Measurements from ENCODE around the gene CDC42EP1.
A peak's percentile ranks its signal among the peaks of the same experiment; 100 is the strongest.
"Not testable (repeated sequence)": the region's sequence is repeated elsewhere in the genome, so short reads cannot be mapped to it uniquely, and the experiment has no call there.

The CDC42EP1 gene

DNA sequence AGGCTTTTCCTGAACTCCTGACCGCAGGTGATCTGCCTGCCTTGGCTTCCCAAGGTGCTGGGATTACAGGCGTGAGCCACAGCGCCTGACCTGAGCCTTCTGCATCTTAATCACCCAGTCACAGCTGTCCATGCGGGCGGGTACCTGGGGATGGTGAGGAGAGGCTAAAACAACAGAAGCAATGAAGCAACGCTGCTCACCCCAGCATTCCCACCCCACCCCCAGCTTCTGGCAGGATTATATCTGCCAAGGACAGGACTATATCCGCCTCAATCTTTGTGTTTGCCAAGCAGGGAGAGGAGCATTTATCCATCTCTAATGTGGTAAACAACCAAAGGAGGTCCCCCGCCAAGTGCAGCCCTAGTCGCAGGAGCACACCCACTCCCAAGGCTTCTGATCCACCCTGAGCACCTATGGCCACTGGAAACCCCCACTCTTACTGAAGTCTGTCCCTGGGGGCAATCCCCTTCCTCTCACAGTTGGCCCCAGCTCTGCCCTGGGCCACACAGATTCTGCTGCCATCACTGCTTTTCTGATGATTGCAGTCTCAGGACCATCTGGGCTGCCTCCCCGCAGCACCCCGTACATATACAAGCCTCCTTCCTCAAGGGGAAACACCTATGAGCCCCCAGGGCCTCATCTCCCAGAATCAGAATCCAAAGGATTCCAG is 28.4 kb downstream of the CDC42EP1 start:
- no peak for DNase-seq

DNA sequence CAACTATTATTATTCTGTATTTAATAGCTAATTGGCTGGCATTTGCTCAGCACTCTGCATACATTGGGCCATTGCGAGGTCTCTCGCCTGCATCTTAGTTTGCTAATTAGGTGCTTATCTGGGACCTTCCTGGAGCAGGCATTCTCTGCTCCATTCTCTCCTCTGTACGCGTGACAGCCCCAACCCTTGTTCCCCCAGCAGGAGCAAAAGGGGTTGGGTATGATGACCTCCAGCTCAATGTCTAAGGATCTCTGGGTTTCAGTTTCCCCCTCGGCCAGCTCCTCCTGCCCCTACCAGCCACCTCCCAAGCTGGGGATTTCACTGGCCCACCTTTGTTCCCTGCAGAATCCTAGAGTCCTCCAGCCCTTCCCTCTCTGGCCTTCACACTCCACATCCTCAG is 29.4 kb downstream of the CDC42EP1 start:
- no peak for DNase-seq

DNA sequence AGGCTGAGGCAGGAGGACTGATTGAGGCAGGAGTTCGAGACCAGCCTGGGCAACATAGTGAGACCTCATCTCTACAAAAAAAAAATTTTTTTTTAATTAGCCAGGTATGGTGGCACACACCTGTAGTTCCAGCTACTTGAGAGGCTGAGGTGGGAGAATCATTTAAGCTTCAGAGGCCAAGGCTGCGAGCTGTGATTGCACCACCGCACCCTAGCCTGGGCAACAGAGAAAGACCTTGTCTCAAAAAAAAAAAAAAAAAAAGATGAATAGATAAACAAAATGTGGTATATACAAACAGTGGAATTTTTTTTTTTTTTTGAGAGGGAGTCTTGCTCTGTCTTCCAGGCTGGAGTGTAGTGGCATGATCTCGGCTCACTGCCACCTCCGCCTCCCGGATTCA is 30.8 kb downstream of the CDC42EP1 start:
- not testable (repeated sequence) for DNase-seq

DNA sequence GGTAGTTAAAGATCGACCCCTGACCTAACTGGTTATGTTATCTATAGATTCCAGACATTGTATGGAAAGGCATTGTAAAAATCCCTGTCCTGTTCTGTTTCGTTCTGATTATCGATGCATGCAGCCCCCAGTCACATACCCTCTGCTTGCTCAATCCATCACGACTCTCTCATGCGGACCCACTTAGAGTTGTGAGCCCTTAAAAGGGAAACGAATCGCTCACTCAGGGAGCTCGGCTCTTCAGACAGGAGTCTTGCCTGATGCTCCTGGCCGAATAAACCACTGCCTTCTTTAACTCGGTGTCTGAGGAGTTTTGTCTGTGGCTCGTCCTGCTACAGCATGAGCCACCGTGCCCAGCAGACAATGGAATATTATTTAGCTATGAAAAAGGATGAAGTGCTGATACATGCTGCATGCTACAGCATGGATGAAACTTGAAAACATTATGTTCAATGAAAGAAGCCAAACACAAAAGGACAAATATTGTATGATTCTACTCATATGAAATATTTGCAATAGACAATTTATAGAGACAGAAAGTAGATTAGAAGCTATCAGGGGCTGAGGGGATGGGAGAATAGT is 31.6 kb downstream of the CDC42EP1 start:
- DNase-seq: no peak

DNA sequence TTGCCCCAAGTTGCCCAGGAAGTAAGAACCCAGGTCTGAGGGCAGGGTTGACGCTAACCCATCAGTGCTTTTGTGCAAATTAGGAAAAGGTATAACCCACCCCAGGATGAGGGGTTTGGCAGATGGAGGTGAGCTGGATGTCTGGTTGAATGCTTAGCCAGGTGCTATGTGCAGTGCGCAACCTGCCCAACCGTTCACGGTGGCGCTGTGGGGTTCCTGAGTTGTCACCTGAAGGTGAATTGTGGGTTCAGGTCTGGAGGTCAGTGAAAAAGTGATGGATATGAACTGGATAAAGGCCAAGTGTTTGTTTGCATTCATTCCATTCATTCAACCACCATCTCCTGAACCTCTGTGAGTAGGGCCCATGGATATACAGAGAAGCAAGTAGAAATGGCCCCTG is 34.0 kb downstream of the CDC42EP1 start:
- no peak for DNase-seq

DNA sequence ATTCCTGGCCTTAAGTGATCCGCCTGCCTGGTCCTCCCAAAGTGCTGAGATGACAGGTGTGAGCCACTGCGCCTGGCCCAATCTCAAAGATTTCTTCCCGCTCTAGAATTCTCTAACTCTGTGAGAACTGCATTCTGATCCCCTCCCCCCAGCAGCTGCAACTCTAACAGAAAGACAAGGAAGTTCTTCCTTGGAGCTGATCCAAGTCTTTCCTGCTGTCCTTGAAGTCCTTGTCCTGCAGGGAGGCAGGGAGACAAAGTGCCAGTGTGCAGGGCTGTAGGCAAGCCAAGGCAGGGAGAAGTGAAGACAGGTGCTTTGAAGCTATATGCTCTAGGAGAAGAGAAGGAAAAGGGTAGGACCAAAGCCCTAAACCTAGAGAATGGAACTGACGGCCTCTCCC is 38.9 kb downstream of the CDC42EP1 start:
- no peak for DNase-seq

DNA sequence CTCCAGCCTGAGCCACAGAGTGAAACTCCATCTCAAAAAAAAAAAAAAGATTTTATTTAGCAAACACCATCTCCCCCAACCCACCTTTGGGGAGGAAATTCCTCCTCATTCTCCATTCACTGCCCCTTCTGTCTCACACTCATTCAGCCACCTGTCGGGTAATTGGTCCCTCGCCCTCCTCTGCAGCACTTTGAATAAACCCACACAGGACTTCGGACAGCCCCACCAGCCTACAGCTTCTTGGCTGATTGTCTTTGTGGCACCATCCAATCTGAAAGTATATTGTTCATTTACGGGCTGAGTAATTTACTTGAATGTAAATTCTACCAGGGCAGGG is 40.9 kb downstream of the CDC42EP1 start:
- no peak for DNase-seq

DNA sequence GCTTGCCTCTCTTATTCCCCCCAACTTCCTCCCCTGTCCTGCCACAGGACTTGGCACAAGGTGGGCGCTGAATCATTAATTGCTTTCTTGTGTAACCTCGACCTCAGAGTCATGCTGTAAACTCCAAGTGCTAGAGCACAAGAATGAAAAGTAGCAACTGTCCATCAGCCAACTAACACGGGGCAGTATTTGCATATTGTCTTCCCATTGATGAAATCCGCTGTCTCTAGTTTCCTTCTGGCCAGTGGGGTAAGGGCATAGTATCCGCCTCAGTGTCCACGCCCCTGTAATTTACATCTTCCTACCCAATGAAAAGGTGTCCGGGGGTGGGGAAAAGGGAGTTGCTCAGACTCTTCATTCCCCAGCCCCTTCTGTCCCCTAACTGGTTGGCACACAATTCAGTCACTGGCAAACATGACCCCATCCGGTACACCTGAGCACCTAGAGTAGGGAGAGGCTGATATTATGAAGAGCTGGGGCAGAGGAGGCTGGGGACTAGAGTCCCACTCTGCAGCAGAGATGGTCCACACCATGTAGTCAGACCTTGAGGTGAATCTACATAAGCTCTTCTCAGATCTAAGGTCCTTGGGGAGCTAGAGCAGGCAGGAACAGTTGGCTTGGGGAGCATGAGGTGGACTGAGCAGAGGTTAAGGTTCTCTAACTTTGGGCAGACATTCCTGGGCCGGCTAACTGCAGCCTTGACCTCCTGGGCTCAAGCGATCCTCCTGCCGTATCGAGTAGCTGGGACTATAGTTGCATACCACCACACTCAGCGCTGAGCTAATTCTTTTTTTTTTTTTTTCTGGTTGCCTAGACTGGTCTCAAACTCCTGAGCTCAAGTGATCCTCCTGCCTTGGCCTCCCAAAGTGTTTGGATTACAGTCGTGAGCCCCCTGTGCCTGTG is 41.5 kb downstream of the CDC42EP1 start:
- no peak for DNase-seq

DNA sequence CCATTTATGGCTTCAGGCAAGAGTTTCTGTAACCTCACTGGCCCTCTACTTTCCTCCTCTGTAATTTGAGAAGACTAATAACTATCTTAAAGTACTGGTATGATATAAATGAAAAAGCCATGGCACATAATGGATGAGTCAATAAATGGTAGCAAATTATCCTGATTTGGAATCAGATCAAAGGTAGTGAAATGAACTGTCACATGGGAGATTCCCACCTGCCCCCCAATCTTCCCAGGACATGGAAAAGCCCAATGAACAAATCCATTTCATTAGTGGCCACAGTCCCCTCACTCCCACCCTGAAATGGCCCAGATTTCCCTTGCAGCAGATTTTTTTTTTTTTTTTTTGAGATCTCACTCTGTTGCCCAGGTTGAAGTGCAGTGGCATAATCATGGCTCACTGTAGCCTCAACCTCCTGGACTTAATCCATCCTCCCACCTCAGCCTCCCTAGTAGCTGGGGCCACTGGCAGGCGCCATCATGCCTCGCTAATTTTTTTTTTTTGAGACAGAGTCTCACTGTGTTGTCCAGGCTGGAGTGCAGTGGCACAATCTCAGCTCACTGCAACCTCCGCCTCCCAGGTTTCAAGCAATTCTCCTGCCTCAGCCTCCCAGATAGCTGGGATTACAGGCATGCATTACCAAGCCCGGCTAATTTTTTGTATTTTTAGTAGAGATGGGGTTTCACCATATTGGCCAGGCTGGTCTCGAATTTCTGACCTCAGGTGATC is 42.4 kb downstream of the CDC42EP1 start:
- DNase-seq: not testable (repeated sequence)

DNA sequence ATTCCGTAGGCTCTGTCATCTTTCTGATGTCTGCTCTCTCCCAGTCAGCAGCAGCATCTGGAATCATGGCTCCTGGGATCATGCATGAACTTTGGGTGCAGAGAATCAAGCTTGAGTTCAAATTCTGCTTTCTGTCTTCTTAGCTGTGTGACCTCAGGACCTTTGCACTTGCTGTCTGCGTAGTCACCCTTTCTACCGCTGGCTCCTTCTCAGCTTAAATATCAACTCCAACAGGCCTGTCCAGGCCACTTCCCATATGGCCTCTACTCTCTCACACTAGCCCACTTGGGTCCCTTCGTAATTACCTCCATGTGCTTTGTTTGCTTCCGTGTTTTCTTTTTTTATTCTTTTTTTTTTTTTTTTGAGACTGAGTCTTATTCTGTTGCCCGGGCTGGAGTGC is 43.8 kb downstream of the CDC42EP1 start:
- no peak for DNase-seq

DNA sequence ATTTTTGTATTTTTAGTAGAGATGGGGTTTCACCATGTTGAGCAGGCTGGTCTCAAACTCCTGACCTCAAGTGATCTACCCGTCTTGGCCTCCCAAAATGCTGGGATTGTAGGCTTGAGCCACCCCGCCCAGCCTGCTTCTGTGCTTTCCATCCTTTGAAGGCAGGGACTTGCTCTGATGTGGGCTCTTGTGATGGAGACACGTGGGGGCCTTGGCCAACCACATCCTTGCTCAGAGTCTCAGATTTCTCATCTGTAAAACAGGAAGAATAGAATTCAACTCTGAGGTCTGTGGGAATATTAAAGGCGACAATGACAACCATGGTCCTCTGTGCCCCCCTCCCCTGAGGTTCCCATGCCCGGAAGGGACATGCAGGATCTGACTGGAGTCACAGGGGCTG is 44.6 kb downstream of the CDC42EP1 start:
- DNase-seq: no peak

DNA sequence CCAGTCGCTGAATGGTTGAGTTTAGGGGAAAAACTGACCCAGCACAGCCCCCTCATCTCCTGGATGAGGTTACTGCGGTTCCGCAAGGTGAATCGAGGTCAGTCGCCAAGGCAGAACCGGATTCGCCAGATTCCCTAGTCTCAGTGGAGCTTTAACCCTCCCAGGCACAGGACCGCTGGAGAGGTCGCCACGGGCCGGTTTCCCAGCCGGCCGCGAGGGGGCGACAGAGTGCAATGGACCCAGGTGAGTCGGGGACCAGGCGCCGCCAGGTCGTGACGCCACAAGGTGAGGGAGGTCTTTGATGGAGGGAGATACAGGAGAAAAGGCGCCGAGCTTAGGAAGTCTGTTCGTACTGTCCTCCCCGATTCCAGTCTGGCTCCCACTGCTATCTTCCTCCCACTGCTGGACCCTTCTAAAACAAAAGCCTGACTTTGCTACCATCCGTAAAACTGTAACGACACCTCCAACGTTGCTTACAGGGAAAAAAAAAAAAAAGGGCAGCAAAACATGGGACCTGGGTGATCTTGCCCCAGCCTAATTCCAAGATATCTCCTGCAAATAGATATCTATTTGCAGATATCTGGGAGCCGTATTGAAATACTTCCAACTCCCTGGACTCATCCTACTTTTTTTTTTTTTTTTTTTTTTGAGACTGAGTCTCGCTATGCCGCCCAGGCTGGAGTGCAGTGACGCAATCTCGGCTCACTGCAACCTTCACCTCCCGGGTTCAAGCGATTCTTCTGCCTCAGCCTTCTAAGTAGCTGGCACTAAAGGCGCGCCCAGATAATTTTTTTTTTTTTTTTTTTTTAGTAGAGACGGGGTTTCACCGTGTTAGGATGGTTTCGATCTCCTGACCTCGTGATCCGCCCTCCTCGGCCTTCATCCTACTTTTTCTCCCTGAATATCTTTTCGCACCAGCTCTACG is 47.0 kb downstream of the CDC42EP1 start:
- DNase-seq: peak; percentile 39

DNA sequence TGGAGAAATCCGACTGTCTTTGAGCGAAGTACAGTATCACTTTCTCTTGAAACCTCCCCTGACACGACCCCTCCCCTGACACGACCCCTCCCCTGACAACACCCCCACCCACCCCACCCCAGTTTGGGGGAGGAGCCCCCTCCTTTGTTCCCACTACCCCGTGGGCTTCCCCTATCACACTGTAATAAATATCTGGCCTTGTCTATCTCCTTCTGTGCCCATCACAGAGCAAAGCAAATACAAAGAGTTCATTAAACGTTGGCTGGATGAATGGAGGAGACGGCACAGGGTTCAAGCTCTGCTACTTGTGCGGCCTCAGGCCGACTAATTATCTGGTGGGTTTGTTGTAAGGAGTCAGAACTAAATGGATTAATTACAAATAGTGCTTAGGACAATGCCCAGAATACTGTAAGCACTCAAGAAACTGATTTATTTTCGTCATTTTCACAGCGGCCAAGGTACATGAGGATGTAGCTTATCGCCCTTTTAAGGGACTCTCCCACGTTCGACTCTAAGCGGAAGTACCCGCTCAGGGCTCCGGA is 47.7 kb downstream of the CDC42EP1 start:
- no peak for DNase-seq

DNA sequence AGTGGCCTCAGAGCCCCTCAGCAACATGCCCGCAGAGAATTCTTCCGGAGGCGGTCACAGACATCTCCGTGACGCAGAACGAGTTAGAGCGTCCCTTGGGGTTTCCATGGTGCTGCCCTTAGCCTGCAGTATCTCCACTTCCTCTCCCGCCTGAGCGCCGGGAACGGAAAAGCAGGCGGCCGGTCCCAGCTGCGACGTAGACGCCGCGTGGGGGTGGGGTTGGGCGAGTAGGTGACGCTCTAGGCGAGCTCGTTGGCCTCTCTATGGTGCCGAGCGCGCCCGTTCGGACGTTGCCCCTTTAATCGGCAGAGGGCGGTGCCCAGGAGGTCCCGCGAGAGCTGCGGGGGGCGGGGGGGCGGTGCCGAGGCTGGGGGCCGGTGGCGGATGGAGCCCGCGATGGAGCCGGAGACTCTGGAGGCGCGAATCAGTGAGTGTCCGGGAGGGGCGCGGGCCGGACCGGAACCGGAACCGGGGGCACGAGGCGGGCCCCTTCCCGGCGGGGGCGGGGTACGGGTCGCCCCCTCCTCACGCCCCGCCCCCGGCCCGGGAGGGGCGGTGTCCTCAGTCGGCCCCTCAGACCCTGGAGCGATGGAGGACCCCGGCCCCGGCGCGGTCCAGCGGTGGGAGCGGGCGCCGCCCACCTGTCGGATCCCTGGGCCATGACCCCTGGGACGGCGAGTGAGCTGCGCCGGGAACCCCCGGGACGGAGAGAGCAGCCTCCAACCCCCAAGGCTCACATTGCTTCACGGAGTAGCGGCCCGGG is 48.4 kb downstream of the CDC42EP1 start, which contains the start of gene GGA1:
GGA1 (plus strand) TSS at position 358 of the 763 bp plus-strand sequence; CDS start at position 385, 27 bp downstream.
- peak; percentile 46 for DNase-seq

DNA sequence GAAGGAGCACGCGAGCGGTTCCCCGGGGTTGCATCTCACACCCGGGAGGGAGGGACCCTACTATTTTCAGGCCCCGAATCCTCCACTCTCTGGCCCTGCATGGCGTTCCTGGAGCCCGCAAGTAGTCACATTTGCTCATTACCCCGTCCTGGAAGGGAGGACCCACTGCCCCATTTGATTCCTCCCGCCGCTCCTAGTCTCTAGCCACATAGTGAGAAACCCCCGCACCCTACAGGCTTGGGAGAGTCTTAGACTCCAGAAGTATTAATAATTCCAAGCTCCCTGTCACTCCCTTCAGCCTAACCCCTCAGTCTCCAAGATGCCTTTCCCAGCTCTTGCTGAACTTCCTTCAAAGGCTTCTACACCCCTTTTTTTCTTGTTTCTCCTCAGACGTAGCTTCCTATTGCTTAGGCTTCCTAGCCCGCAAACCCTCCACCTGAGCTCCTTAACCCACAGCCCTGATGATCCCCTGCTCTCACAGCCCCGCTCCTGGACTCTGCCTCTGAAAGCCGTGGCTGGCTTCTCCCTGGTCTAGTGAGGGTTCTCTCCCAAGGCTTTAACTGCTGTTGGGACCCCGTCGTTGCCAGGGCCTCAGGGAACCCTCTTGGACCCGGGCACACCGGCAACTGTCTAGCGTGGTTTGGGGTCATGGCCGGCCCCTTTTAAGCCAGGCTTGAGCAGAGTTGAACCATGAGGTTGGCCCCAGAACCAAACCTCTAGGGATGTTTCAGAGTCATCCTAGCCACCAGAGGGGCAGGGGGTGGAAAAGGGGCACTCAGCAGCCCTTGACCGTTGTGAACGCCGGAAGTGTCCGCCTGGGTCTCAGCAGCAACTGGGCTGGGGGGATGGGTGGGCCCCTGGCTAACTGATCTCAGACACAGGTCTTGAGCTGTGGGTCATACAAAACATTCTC is 49.2 kb downstream of the CDC42EP1 start:
- DNase-seq: no peak

DNA sequence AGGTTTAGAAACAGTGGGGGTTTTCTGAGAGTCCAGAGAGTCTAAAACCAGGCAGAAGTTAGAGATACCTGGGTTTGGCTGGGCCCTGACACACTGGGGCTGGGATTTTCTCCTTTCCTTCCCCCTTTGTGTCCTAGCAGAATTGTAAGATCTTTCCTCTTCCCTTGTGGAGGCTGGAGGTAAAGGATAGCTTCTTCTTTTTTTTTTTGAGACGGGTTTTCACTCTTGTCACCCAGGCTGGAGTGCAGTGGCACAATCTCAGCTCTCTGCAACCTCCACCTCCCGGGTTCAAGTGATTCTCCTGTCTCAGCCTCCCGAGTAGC is 49.8 kb downstream of the CDC42EP1 start:
- DNase-seq: not testable (repeated sequence)

DNA sequence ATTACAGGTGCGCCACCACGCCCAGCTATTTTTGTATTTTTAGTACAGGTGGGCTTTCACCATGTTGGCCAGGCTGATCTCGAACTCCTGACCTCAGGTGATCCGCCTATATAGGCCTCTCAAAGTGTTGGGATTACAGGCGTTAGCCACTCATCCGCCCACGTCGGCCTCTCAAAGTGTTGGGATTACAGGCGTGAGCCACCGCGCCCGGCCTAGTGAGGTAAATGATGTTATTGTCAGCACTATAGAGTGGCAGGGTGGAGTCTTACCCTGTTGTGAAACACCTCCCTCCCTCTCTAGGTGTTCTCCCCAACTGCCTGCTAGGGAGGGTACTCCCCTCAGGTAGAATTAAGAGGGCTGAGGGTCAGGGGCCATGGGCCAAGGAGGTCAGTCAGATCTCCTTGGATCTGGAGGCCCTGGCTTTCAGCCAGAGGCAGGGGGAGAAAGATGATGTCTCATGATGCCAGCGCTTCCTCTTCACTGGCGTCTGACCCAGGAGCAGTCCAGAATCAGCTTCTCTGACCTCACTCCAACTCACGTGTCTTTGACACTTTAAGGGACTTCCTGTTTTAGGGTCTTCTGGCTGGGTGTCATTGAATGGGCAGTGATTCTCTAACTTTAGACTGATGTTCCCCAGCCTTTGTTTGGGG is 50.3 kb downstream of the CDC42EP1 start:
- DNase-seq: no peak

DNA sequence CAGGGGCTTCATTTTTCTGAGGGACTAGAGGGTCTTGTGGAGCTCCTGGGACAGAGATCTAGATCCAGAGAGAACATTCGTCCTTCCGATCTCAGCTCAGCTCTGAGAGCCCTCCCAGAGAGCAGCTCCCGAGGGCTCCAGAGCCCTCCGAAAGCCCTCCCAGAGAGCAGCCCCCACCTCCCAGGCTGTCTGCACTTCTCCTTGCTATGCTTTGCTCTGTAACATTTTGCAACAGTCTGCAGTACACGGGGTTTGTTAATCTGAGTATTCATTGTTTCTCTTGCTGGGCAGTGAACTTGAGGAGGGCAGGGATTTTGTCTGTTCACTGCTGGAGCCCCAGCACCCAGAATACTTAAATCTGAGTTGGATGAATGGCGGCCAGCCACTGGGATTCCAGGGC is 50.9 kb downstream of the CDC42EP1 start:
- no peak for DNase-seq
